ENCODE results near the gene NAV3. TPM values are rescaled to one million over a fixed set of nuclear protein-coding genes. Genes with fewer than 3 reads are reported as not detected.

NAV3 gene
- total RNA-seq, 4 donors from 2014 or later: 4.6 to 10.7 (median 6.6) TPM

- TF ChIP-seq, protein P1, sequence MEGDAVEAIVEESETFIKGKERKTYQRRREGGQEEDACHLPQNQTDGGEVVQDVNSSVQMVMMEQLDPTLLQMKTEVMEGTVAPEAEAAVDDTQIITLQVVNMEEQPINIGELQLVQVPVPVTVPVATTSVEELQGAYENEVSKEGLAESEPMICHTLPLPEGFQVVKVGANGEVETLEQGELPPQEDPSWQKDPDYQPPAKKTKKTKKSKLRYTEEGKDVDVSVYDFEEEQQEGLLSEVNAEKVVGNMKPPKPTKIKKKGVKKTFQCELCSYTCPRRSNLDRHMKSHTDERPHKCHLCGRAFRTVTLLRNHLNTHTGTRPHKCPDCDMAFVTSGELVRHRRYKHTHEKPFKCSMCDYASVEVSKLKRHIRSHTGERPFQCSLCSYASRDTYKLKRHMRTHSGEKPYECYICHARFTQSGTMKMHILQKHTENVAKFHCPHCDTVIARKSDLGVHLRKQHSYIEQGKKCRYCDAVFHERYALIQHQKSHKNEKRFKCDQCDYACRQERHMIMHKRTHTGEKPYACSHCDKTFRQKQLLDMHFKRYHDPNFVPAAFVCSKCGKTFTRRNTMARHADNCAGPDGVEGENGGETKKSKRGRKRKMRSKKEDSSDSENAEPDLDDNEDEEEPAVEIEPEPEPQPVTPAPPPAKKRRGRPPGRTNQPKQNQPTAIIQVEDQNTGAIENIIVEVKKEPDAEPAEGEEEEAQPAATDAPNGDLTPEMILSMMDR (IDR thresholded peaks at IDR 0.05): no peak
- no peak for TF ChIP-seq POLR2AphosphoS5 (IDR thresholded peaks at IDR 0.05)
- no peak for TF ChIP-seq POLR2A (IDR thresholded peaks at IDR 0.05)
- no peak for TF ChIP-seq EP300 (IDR thresholded peaks at IDR 0.05)
- no peak for ATAC-seq
- WGBS, 2 donors (ENCODE audit: low coverage in 1 of 2): 96 to 100% methylated on average over 1 to 4 of the region's 4 CpGs
Measured at GRCh38 chr12:78007173-78007572, 176.5 kb downstream of the NAV3 start.

DNA sequence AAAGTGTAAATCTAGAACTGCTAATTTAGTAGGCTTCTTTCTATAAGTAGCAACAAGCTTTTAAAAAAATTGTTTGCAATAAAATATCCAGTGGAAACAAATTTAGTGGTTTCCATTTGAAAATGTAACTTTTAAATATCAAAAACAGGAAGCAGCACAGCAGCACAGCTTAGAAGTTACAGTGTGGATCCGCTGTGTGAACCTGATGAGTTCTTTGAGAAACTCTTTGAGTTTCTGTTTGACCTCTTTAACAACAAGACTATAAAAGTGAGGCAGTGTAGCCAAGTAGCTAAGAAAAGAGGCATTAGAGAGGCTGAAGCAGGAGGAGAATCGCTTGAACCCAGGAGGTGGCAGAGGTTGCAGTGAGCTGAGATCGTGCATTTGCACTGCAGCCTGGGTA is 178.3 kb downstream of the NAV3 start:
- Histone ChIP-seq H3K27ac (no peak overlapping the region), H3K36me3 (no peaks in the 10 kb centered on the region), H3K9me3 (no peaks in the 10 kb centered on the region), H3K4me1 (no peaks in the 10 kb centered on the region), H3K4me3 (no peak overlapping the region), H3K27me3 (no peaks in the 10 kb centered on the region)
- WGBS, 2 donors (ENCODE audit: low coverage in 1 of 2): 83 to 90% methylated on average over 2 to 3 of the region's 3 CpGs
- TF ChIP-seq, protein P1 (IDR thresholded peaks at IDR 0.05): no peak
- TF ChIP-seq POLR2A (IDR thresholded peaks at IDR 0.05): no peak
- TF ChIP-seq POLR2AphosphoS5 (IDR thresholded peaks at IDR 0.05): no peak
- no peak for TF ChIP-seq EP300 (IDR thresholded peaks at IDR 0.05)
- ATAC-seq: no peak

More at GRCh38 chr12:78007173-78007572, 176.5 kb downstream of the NAV3 start:
- Histone ChIP-seq H3K27me3 (no peaks in the 10 kb centered on the region), H3K27ac (no peak overlapping the region), H3K36me3 (no peaks in the 10 kb centered on the region), H3K4me1 (no peaks in the 10 kb centered on the region), H3K4me3 (no peak overlapping the region), H3K9me3 (no peaks in the 10 kb centered on the region)

GRCh38 chr12:78018171-78018910 is 187.6 kb downstream of the NAV3 start:
- H3K27ac ChIP-seq: no peak overlapping the region
- H3K27me3 ChIP-seq: no peaks in the 10 kb centered on the region
- ATAC-seq: peak; percentile 50
- 22 to 35% methylated on average over 3 to 4 of the region's 4 CpGs for WGBS, 2 donors (ENCODE audit: low coverage in 1 of 2)
- H3K9me3 ChIP-seq: no peaks in the 10 kb centered on the region
- no peaks in the 10 kb centered on the region for H3K36me3 ChIP-seq
- H3K4me3 ChIP-seq: no peak overlapping the region
- no peaks in the 10 kb centered on the region for H3K4me1 ChIP-seq
- TF ChIP-seq POLR2A (IDR thresholded peaks at IDR 0.05) (no peak), EP300 (IDR thresholded peaks at IDR 0.05) (no peak), POLR2AphosphoS5 (IDR thresholded peaks at IDR 0.05) (no peak)
- TF ChIP-seq, protein P1 (IDR thresholded peaks at IDR 0.05): no peak

DNA sequence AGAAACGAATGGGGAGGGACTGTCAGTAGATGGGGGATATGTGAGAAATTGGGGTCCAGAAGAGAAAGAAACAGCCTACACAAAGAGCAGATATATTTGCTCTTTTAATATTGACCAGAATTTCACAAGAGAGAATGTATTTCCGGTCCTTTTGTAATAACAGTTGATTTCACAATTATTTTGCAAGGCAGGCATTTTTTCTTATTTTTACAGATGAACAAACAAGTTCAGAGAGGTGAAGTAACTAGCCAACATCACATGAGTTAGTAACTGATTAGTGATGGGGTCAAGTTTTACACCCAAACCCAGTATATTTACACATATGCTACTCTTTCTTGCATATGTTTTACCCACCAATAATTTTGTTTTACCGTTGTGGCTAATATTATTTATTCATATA is 188.2 kb downstream of the NAV3 start:
- no peak for TF ChIP-seq POLR2AphosphoS5 (IDR thresholded peaks at IDR 0.05)
- no peak for TF ChIP-seq POLR2A (IDR thresholded peaks at IDR 0.05)
- TF ChIP-seq, protein P1 (IDR thresholded peaks at IDR 0.05): no peak
- TF ChIP-seq EP300 (IDR thresholded peaks at IDR 0.05): no peak
- ATAC-seq: peak; percentile 48
- Histone ChIP-seq H3K9me3 (no peaks in the 10 kb centered on the region), H3K36me3 (no peaks in the 10 kb centered on the region), H3K27ac (no peak overlapping the region), H3K4me1 (no peaks in the 10 kb centered on the region), H3K27me3 (no peaks in the 10 kb centered on the region), H3K4me3 (no peak overlapping the region)
- WGBS, 2 donors (ENCODE audit: low coverage in 1 of 2): 64 to 78% methylated on average over 3 of the region's 3 CpGs

GRCh38 chr12:78028426-78028825 is 197.7 kb downstream of the NAV3 start:
- TF ChIP-seq, protein P1 (IDR thresholded peaks at IDR 0.05): no peak
- no peak for TF ChIP-seq POLR2AphosphoS5 (IDR thresholded peaks at IDR 0.05)
- H3K27me3 ChIP-seq: no peaks in the 10 kb centered on the region
- no peaks in the 10 kb centered on the region for H3K9me3 ChIP-seq
- H3K4me3 ChIP-seq: no peak overlapping the region
- H3K36me3 ChIP-seq: no peaks in the 10 kb centered on the region
- no peak overlapping the region for H3K27ac ChIP-seq
- 69 to 100% methylated on average over 1 of the region's 1 CpG for WGBS, 2 donors (ENCODE audit: low coverage in 1 of 2)
- no peaks in the 10 kb centered on the region for H3K4me1 ChIP-seq
- ATAC-seq: no peak

All from gastroesophageal sphincter (tissue), 4 donors.